Measurements from ENCODE around the gene MB. TPM values are rescaled to one million over a fixed set of nuclear protein-coding genes. Genes with fewer than 3 reads are reported as not detected.
A peak's percentile ranks its signal among the peaks of the same experiment; 100 is the strongest.
"Not testable (repeated sequence)": the region's sequence is repeated elsewhere in the genome, so short reads cannot be mapped to it uniquely, and the experiment has no call there.

MB gene
- total and polyA plus RNA-seq, 2 experiments from 2014 or later = not detected

- not testable (repeated sequence) for H3K4me3 Mint-ChIP-seq; H3F3A ChIP-seq (replicated peaks; ENCODE audit: low read depth); H3K27ac Mint-ChIP-seq; H2AFZ ChIP-seq; H4K20me1 ChIP-seq (replicated peaks; ENCODE audit: insufficient read depth); ATAC-seq; DNase-seq (ENCODE audit: low spot score); H3K9me3 Mint-ChIP-seq; H3K36me3 Mint-ChIP-seq (ENCODE audit: low read depth); H3K4me3 ChIP-seq; H3K9me2 ChIP-seq (ENCODE audit: insufficient read depth); H3K79me2 ChIP-seq (replicated peaks; ENCODE audit: insufficient read depth); H3K4me1 ChIP-seq (ENCODE audit: insufficient read depth); H3K4me2 ChIP-seq; H3K27ac ChIP-seq (ENCODE audit: low read depth); H3K27me3 ChIP-seq (ENCODE audit: insufficient read depth); H3K36me3 ChIP-seq (ENCODE audit: insufficient read depth)
- Mint-ChIP-seq H3K27me3 (ENCODE audit: insufficient read depth, low read depth, poor library complexity) (peaks cover 14% of the 10 kb centered on the region), H3K4me1 (peaks cover 19% of the 10 kb centered on the region)
These were observed 6.8 kb upstream of the MB start for GRCh38 chr22:35623885-35624284.

GRCh38 chr22:35622191-35622913, 5.2 kb upstream of the MB start:
- H3K4me1 ChIP-seq (ENCODE audit: insufficient read depth) = peaks cover 4% of the 10 kb centered on the region; the same call in 1 of the 2 replicates
- TF ChIP-seq CREB1 (CRISPR knock-in tag; IDR thresholded peaks at IDR 0.05; ENCODE audit: low read depth) (no peak), ETS1 (IDR thresholded peaks at IDR 0.05) (no peak), EZH2 (IDR thresholded peaks at IDR 0.05; ENCODE audit: low read depth, unreplicated experiment) (no peak)
- H4K20me1 ChIP-seq (replicated peaks; ENCODE audit: insufficient read depth) = no peaks in the 10 kb centered on the region
- H3K27me3 ChIP-seq (ENCODE audit: insufficient read depth) = no peaks in the 10 kb centered on the region
- peak; percentile 38 for DNase-seq (ENCODE audit: low spot score)
- peaks cover 7% of the 10 kb centered on the region for H3K27me3 Mint-ChIP-seq (ENCODE audit: insufficient read depth, low read depth, poor library complexity)
- no peak overlapping the region for H3K27ac ChIP-seq (ENCODE audit: low read depth)
- H3K79me2 ChIP-seq (replicated peaks; ENCODE audit: insufficient read depth) = no peaks in the 10 kb centered on the region
- no peak overlapping the region for H3K4me3 ChIP-seq
- H3K36me3 Mint-ChIP-seq (ENCODE audit: low read depth) = no peaks in the 10 kb centered on the region
- no peaks in the 10 kb centered on the region for H3K9me3 Mint-ChIP-seq
- ATAC-seq = peak; percentile 51
- H2AFZ ChIP-seq = no peak overlapping the region
- peaks cover 13% of the 10 kb centered on the region for H3K4me1 Mint-ChIP-seq
- no peak overlapping the region for H3K4me3 Mint-ChIP-seq
- H3K4me2 ChIP-seq = no peak overlapping the region
- no peaks in the 10 kb centered on the region for H3K36me3 ChIP-seq (ENCODE audit: insufficient read depth)
- no peaks in the 10 kb centered on the region; the same call in 1 of the 2 replicates for H3K9me2 ChIP-seq (ENCODE audit: insufficient read depth)
- H3K27ac Mint-ChIP-seq = no peak overlapping the region
- H3F3A ChIP-seq (replicated peaks; ENCODE audit: low read depth) = no peaks in the 10 kb centered on the region

GRCh38 chr22:35621451-35621850, 4.3 kb upstream of the MB start:
- TF ChIP-seq STAT1 (IDR thresholded peaks at IDR 0.05; ENCODE audit: unreplicated experiment) (no peak), EZH2phosphoT487 (IDR thresholded peaks at IDR 0.05; ENCODE audit: unreplicated experiment) (no peak)
- H3K4me3 Mint-ChIP-seq = no peak overlapping the region
- Histone ChIP-seq H3K9me2 (ENCODE audit: insufficient read depth) (no peaks in the 10 kb centered on the region; the same call in 1 of the 2 replicates), H3K27me3 (ENCODE audit: insufficient read depth) (no peaks in the 10 kb centered on the region), H3K4me3 (no peak overlapping the region), H3K79me2 (replicated peaks; ENCODE audit: insufficient read depth) (no peaks in the 10 kb centered on the region), H2AFZ (no peak overlapping the region), H3K36me3 (ENCODE audit: insufficient read depth) (no peaks in the 10 kb centered on the region), H3F3A (replicated peaks; ENCODE audit: low read depth) (no peaks in the 10 kb centered on the region), H3K4me1 (ENCODE audit: insufficient read depth) (peaks cover 4% of the 10 kb centered on the region; the same call in 1 of the 2 replicates), H3K4me2 (no peak overlapping the region), H3K27ac (ENCODE audit: low read depth) (no peak overlapping the region), H4K20me1 (replicated peaks; ENCODE audit: insufficient read depth) (no peaks in the 10 kb centered on the region)
- no peaks in the 10 kb centered on the region for H3K36me3 Mint-ChIP-seq (ENCODE audit: low read depth)
- H3K4me1 Mint-ChIP-seq = peaks cover 10% of the 10 kb centered on the region
- no peak for DNase-seq (ENCODE audit: low spot score)
- no peaks in the 10 kb centered on the region for H3K9me3 Mint-ChIP-seq
- peaks cover 2% of the 10 kb centered on the region for H3K27me3 Mint-ChIP-seq (ENCODE audit: insufficient read depth, low read depth, poor library complexity)
- ATAC-seq = no peak
- H3K27ac Mint-ChIP-seq = no peak overlapping the region
